GM12878 (cell line): ENCODE measurements around the gene OXCT1. TPM values are rescaled to one million over a fixed set of nuclear protein-coding genes. Genes with fewer than 3 reads are reported as not detected.

Experiments
- ATAC-seq: fragments of 200-7000 bp; cut with Tn5 transposase; 3 replicates; pipeline ENCODE4 v1.9.1; 2020; ENCODE audit warnings: mild to moderate bottlenecking, moderate library complexity
- BruUV-seq: library from RNA; stranded (reverse); fragments of 400-500 nt; replicated peaks from 2 replicates; lab custom pipeline; 2021; lab: Mats Ljungman, UMichigan
- CTCF ChIA-PET: fragments of 300-600 bp; sonication (Branson Sonifier 250); formaldehyde crosslinking; extraction: SDS; loops from one replicate; lab custom pipeline; 2021; ENCODE audit warnings: inconsistent platforms; lab: Yijun Ruan, JAX
- POLR2A ChIA-PET: fragments of 350-600 bp; formaldehyde crosslinking; extraction: SDS; loops from one replicate; lab custom pipeline; 2021; ENCODE audit warnings: inconsistent platforms; lab: Charles Lee
- RAD21 ChIA-PET: fragments of 300-600 bp; sonication (Branson Sonifier 250); formaldehyde crosslinking; loops from one replicate; lab custom pipeline; 2023; ENCODE audit warnings: antibody characterized with exemption; ENCODE audit not compliant: unreplicated experiment; lab: Charles Lee
- SMC1A ChIA-PET: fragments of 300-600 bp; sonication (Branson Sonifier 250); formaldehyde crosslinking; loops from one replicate; lab custom pipeline; 2023; ENCODE audit not compliant: unreplicated experiment, uncharacterized antibody; lab: Charles Lee
- DNase-seq: peaks from one replicate; pipeline ENCODE4 v3.0.0-alpha.2; 2011; ENCODE audit warnings: low read depth, low spot score
- FAIRE-seq: peaks from 3 replicates; lab custom pipeline; 2011; peaks lifted over from hg19 to GRCh38; lab: Jason Lieb, UNC
- H2AFZ ChIP-seq: 2 replicates; pipeline ENCODE4 v1.6.0; 2011; ENCODE audit warnings: low read depth, low read length, control low read depth; ENCODE audit not compliant: control insufficient read depth
- H3K27ac ChIP-seq: 2 replicates; pipeline ENCODE4 v1.5.1; 2011; ENCODE audit warnings: control low read depth; ENCODE audit not compliant: control insufficient read depth, insufficient read depth
- H3K27me3 ChIP-seq, 2 experiments: replicated peaks in 1 of 2; 2 replicates each; pipeline versions ENCODE4 v1.6.0 to v1.6.1; 2011; ENCODE audit warnings: low read length in 1 of 2; ENCODE audit not compliant: control insufficient read depth in 2 of 2, insufficient read depth in 2 of 2
- H3K36me3 ChIP-seq, 2 experiments: 2 replicates each; pipeline ENCODE4 v1.5.1; 2011; ENCODE audit warnings: low read length in 1 of 2; ENCODE audit not compliant: control insufficient read depth in 2 of 2, insufficient read depth in 2 of 2
- H3K4me1 ChIP-seq: 2 replicates; pipeline ENCODE4 v1.6.1; 2011; ENCODE audit warnings: mild to moderate bottlenecking, low read length, moderate library complexity, mixed read lengths; ENCODE audit not compliant: control insufficient read depth, insufficient read depth
- H3K4me2 ChIP-seq: 2 replicates; pipeline ENCODE4 v1.6.0; 2011; ENCODE audit warnings: control low read depth; ENCODE audit not compliant: control insufficient read depth, insufficient read depth
- H3K4me3 ChIP-seq: fragments of 200-600 bp; sonication (generic); 2 replicates; pipeline ENCODE4 v1.5.1; 2016
- H3K79me2 ChIP-seq: 2 replicates; pipeline ENCODE4 v1.6.0; 2011; ENCODE audit warnings: low read length; ENCODE audit not compliant: control insufficient read depth, insufficient read depth
- H3K9ac ChIP-seq: 2 replicates; pipeline ENCODE4 v1.8.0; 2011; ENCODE audit warnings: low read length, control low read depth, mixed read lengths; ENCODE audit not compliant: control insufficient read depth, insufficient read depth
- H3K9me3 ChIP-seq: replicated peaks from 3 replicates; pipeline ENCODE4 v1.5.1; 2011; ENCODE audit warnings: mild to moderate bottlenecking, low read length; ENCODE audit not compliant: control insufficient read depth, insufficient read depth
- H4K20me1 ChIP-seq: 2 replicates; pipeline ENCODE4 v1.6.0; 2011; ENCODE audit not compliant: control insufficient read depth, insufficient read depth
- EP300 ChIP-seq, 2 experiments: fragments of 150-350 bp in 1 of 2; IDR thresholded peaks; 2 replicates each; pipeline ENCODE4 v1.6.1; 2011 to 2012; ENCODE audit warnings: low read depth in 2 of 2, low read length in 2 of 2, borderline replicate concordance in 1 of 2, improper control_type of control experiment in 1 of 2, inconsistent platforms in 1 of 2; ENCODE audit not compliant: control insufficient read depth in 1 of 2
- PAX8 ChIP-seq: fragments of 450-650 bp; IDR thresholded peaks from 2 replicates; pipeline ENCODE4 v1.6.1; 2017; ENCODE audit warnings: mild to moderate bottlenecking, moderate library complexity
- PKNOX1 ChIP-seq: fragments of 450-650 bp; IDR thresholded peaks from 2 replicates; pipeline ENCODE4 v1.6.1; 2016; ENCODE audit warnings: mild to moderate bottlenecking
- POU2F2 ChIP-seq: IDR thresholded peaks from 3 replicates; pipeline ENCODE4 v1.6.1; 2011; ENCODE audit warnings: low read depth, mild to moderate bottlenecking, low read length, borderline replicate concordance
- TARDBP ChIP-seq: IDR thresholded peaks from 2 replicates; pipeline ENCODE4 v1.6.1; 2016; ENCODE audit warnings: borderline replicate concordance
- YBX1 ChIP-seq: fragments of 450-650 bp; IDR thresholded peaks from 2 replicates; pipeline ENCODE4 v1.6.1; 2016; ENCODE audit warnings: antibody characterized with exemption
- ZZZ3 ChIP-seq: IDR thresholded peaks from 2 replicates; pipeline ENCODE4 v1.6.1; 2011; ENCODE audit warnings: low read depth; ENCODE audit not compliant: control insufficient read depth, insufficient read length
- WGBS: methylation state at CpG from one replicate; pipeline ENCODE4 v1.1.6; 2016; ENCODE audit warnings: low lambda C conversion rate; ENCODE audit not compliant: insufficient replicate concordance, insufficient coverage; ENCODE audit errors: missing lambda C conversion rate; 5-methylcytosine and 5-hydroxymethylcytosine counted together
- in situ Hi-C: fragments of 300-500 bp; cut with MboI; formaldehyde crosslinking; loops from 9 replicates; pipeline ENCODE4 v1.14.3; 2018; ENCODE audit warnings: mixed read lengths
- intact Hi-C: fragments of 100-400 bp; cut with micrococcal nuclease; formaldehyde crosslinking; loops from one replicate; pipeline ENCODE4 v1.14.2; 2022; ENCODE audit not compliant: unreplicated experiment
- polyA plus RNA-seq, 11 experiments: library from polyadenylated mRNA; depleted of rRNA in 4 of 11; unstranded in 6 of 11; stranded (reverse) in 5 of 11; fragments of >200 nt; fragmentation: Nextera tagmentation in 4 of 11; fragmentation: Illumina TruSeq in 1 of 11; extraction: Ambion mirVana in 4 of 11; extraction: Trizol in 1 of 11; gene quantifications; 1 replicate in 1 of 11; 2 replicates in 10 of 11; pipeline versions ENCODE4 v1.2.1 to v1.2.3, GENCODE V29; 2011 to 2016; ENCODE audit warnings: inconsistent platforms in 2 of 11, missing spikeins in 2 of 11, low read depth in 1 of 11
- total RNA-seq, 4 experiments: library from RNA; depleted of rRNA in 3 of 4; stranded (reverse); fragments of >200 nt in 3 of 4; fragmentation: Illumina TruSeq in 1 of 4; extraction: Trizol in 1 of 4; gene quantifications; 2 replicates each; pipeline versions ENCODE4 v1.2.1 to v1.2.3, GENCODE V29; 2013 to 2021
- TF ChIP-seq, protein P1 (sequence below): IDR thresholded peaks from 2 replicates; pipeline ENCODE4 v1.6.1; 2012; ENCODE audit warnings: low read depth, low read length, improper control_type of control experiment
- TF ChIP-seq, protein P2 (sequence below): fragments of 450-650 bp; IDR thresholded peaks from 2 replicates; pipeline ENCODE4 v1.6.1; 2017; ENCODE audit warnings: borderline replicate concordance
- TF ChIP-seq, protein P3 (sequence below), 3 experiments: IDR thresholded peaks in 2 of 3; conservative IDR thresholded peaks in 1 of 3; 2 replicates each; pipeline ENCODE4 v1.5.1; 2011; ENCODE audit warnings: low read depth in 3 of 3, low read length in 3 of 3, mild to moderate bottlenecking in 3 of 3, control low read depth in 2 of 3, moderate library complexity in 2 of 3, inconsistent platforms in 1 of 3, mixed read lengths in 1 of 3; ENCODE audit not compliant: control insufficient read depth in 2 of 3, insufficient read depth in 1 of 3; ENCODE audit errors: extremely low read depth in 1 of 3

The OXCT1 gene
- total and polyA plus RNA-seq, 10 of the 15 experiments (the other 5 are each of a cell fraction or from before 2014, with no cell fraction given) = 46.9 to 103 (median 70.5) TPM

GRCh38 chr5:41761663-41762062, 108.6 kb downstream of the OXCT1 start:
- ChIA-PET CTCF (interaction anchor here (1.0 to 6.8 kb wide), 6 partner anchors 9 to 80 kb away, joined by 3 to 28 read pairs (median 8); no protein-coding TSS in a partner anchor), RAD21 (interaction anchor here (0.8 to 7.9 kb wide), 3 partner anchors 9 to 80 kb away, joined by 3 to 46 read pairs (median 4); no protein-coding TSS in a partner anchor), POLR2A (interaction anchor here (1.2 kb wide), 1 partner anchor 53 kb away, joined by 3 read pairs; no protein-coding TSS in a partner anchor), SMC1A (interaction anchor here (0.9 to 10.5 kb wide), 7 partner anchors 8 to 82 kb away, joined by 3 to 104 read pairs (median 4); no protein-coding TSS in a partner anchor)
- TF ChIP-seq PKNOX1 = no peak
- TF ChIP-seq, protein P1, sequence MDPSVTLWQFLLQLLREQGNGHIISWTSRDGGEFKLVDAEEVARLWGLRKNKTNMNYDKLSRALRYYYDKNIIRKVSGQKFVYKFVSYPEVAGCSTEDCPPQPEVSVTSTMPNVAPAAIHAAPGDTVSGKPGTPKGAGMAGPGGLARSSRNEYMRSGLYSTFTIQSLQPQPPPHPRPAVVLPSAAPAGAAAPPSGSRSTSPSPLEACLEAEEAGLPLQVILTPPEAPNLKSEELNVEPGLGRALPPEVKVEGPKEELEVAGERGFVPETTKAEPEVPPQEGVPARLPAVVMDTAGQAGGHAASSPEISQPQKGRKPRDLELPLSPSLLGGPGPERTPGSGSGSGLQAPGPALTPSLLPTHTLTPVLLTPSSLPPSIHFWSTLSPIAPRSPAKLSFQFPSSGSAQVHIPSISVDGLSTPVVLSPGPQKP = no peak
- TF ChIP-seq YBX1 = no peak
- no peak for TF ChIP-seq TARDBP
- TF ChIP-seq, protein P2, sequence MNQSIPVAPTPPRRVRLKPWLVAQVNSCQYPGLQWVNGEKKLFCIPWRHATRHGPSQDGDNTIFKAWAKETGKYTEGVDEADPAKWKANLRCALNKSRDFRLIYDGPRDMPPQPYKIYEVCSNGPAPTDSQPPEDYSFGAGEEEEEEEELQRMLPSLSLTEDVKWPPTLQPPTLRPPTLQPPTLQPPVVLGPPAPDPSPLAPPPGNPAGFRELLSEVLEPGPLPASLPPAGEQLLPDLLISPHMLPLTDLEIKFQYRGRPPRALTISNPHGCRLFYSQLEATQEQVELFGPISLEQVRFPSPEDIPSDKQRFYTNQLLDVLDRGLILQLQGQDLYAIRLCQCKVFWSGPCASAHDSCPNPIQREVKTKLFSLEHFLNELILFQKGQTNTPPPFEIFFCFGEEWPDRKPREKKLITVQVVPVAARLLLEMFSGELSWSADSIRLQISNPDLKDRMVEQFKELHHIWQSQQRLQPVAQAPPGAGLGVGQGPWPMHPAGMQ = no peak
- TF ChIP-seq, protein P3, sequence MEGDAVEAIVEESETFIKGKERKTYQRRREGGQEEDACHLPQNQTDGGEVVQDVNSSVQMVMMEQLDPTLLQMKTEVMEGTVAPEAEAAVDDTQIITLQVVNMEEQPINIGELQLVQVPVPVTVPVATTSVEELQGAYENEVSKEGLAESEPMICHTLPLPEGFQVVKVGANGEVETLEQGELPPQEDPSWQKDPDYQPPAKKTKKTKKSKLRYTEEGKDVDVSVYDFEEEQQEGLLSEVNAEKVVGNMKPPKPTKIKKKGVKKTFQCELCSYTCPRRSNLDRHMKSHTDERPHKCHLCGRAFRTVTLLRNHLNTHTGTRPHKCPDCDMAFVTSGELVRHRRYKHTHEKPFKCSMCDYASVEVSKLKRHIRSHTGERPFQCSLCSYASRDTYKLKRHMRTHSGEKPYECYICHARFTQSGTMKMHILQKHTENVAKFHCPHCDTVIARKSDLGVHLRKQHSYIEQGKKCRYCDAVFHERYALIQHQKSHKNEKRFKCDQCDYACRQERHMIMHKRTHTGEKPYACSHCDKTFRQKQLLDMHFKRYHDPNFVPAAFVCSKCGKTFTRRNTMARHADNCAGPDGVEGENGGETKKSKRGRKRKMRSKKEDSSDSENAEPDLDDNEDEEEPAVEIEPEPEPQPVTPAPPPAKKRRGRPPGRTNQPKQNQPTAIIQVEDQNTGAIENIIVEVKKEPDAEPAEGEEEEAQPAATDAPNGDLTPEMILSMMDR (IDR thresholded peaks at IDR 0.05 in 2 of 3, conservative IDR thresholded peaks at IDR 0.05 in 1 of 3; ENCODE audit: control insufficient read depth in 2 of 3, extremely low read depth in 1 of 3, insufficient read depth in 1 of 3, low read depth in 3 of 3, low read length in 3 of 3) = no peak
- TF ChIP-seq PAX8 = no peak
- no peak for TF ChIP-seq ZZZ3
- no peak for TF ChIP-seq EP300 (IDR thresholded peaks at IDR 0.05; ENCODE audit: borderline replicate concordance in 1 of 2, control insufficient read depth in 1 of 2, low read depth in 2 of 2, low read length in 2 of 2)
- no peak for TF ChIP-seq POU2F2
- H2AFZ ChIP-seq = no peak overlapping the region
- H3K4me3 ChIP-seq = no peak overlapping the region
- H3K79me2 ChIP-seq = no peaks in the 10 kb centered on the region
- H3K27ac ChIP-seq = no peak overlapping the region
- H3K9me3 ChIP-seq = no peaks in the 10 kb centered on the region
- ATAC-seq (no peak), FAIRE-seq (no peak), DNase-seq (no peak)
- no peaks in the 10 kb centered on the region for H3K27me3 ChIP-seq
- H3K4me2 ChIP-seq = no peak overlapping the region
- BruUV-seq = no TSS peak
- H3K4me1 ChIP-seq = peaks cover 21% of the 10 kb centered on the region
- H3K36me3 ChIP-seq = peaks cover 2 to 6% of the 10 kb centered on the region in 2 experiments; a peak in 2 of 4 replicates
- in situ Hi-C loops (no loop called here), intact Hi-C loops (no loop called here)
- H4K20me1 ChIP-seq = no peaks in the 10 kb centered on the region
- no peak overlapping the region for H3K9ac ChIP-seq
- WGBS = 100% methylated on average over 1 of the region's 1 CpG
